AML-193 (cell line): Measurements from ENCODE around the gene DGCR6L.
"Not testable (repeated sequence)": the region's sequence is repeated elsewhere in the genome, so short reads cannot be mapped to it uniquely, and the experiment has no call there.

Source experiments
- DNase-seq, 2 experiments: peaks; one replicate each; lab custom pipeline; 2025; lab: John Stamatoyannopoulos, UW

The DGCR6L gene

GRCh38 chr22:20308806-20309650 lies 10.8 kb downstream of the DGCR6L start:
- DNase-seq = not testable (repeated sequence)

- not testable (repeated sequence) for DNase-seq
Observed at GRCh38 chr22:20307448-20308447, 12.1 kb downstream of the DGCR6L start.

GRCh38 chr22:20306646-20307447 lies 13.0 kb downstream of the DGCR6L start:
- not testable (repeated sequence) for DNase-seq

GRCh38 chr22:20305894-20306645 lies 13.8 kb downstream of the DGCR6L start:
- no peak for DNase-seq

- DNase-seq = not testable (repeated sequence)
Observed at GRCh38 chr22:20305230-20305893, 14.5 kb downstream of the DGCR6L start.

- DNase-seq = no peak
Observed at GRCh38 chr22:20304646-20305045, 15.2 kb downstream of the DGCR6L start.

- DNase-seq = not testable (repeated sequence)
Observed at GRCh38 chr22:20303229-20303534, 16.7 kb downstream of the DGCR6L start.

- no peak for DNase-seq
Observed at GRCh38 chr22:20302438-20303228, 17.2 kb downstream of the DGCR6L start.

GRCh38 chr22:20299746-20300136 lies 20.1 kb downstream of the DGCR6L start:
- no peak for DNase-seq

- no peak for DNase-seq
Observed at GRCh38 chr22:20298803-20299745, 20.8 kb downstream of the DGCR6L start.

GRCh38 chr22:20298110-20298802 lies 21.6 kb downstream of the DGCR6L start:
- no peak for DNase-seq

- no peak for DNase-seq
Observed at GRCh38 chr22:20297414-20298109, 22.3 kb downstream of the DGCR6L start.

GRCh38 chr22:20296598-20296997 lies 23.3 kb downstream of the DGCR6L start:
- no peak for DNase-seq

- DNase-seq = no peak
Observed at GRCh38 chr22:20295262-20296064, 24.4 kb downstream of the DGCR6L start.

- no peak for DNase-seq
Observed at GRCh38 chr22:20292673-20293232, 27.1 kb downstream of the DGCR6L start.

GRCh38 chr22:20292108-20292507 lies 27.8 kb downstream of the DGCR6L start:
- no peak for DNase-seq
